ENCODE measurements around the gene EMX2. TPM values are rescaled to one million over a fixed set of nuclear protein-coding genes. Genes with fewer than 3 reads are reported as not detected.

The EMX2 gene
- total RNA-seq, 4 donors from 2014 or later: 2.7 to 7.0 (median 4.7) TPM

DNA sequence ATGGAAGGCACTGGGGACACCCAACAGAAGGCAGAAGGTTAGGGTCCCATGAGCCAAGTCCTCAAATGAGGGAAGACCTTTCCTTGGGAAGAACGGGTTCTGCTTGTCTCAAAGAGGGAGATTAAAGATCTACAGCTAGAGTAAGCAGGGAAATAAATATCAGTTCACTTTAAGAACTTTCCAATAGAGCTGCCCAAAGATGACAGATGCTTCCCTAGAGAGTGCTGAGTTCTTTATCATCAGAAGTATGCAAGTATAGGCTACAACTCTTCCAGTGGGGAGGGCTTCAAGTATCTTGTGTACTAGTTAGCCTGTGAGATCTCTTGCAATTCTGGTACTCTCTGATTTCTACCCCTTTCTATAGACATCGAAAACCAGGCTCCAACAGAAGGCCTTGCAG lies 39.4 kb downstream of the EMX2 start:
- TF ChIP-seq, protein P1, sequence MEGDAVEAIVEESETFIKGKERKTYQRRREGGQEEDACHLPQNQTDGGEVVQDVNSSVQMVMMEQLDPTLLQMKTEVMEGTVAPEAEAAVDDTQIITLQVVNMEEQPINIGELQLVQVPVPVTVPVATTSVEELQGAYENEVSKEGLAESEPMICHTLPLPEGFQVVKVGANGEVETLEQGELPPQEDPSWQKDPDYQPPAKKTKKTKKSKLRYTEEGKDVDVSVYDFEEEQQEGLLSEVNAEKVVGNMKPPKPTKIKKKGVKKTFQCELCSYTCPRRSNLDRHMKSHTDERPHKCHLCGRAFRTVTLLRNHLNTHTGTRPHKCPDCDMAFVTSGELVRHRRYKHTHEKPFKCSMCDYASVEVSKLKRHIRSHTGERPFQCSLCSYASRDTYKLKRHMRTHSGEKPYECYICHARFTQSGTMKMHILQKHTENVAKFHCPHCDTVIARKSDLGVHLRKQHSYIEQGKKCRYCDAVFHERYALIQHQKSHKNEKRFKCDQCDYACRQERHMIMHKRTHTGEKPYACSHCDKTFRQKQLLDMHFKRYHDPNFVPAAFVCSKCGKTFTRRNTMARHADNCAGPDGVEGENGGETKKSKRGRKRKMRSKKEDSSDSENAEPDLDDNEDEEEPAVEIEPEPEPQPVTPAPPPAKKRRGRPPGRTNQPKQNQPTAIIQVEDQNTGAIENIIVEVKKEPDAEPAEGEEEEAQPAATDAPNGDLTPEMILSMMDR (IDR thresholded peaks at IDR 0.05; ENCODE audit: low read depth): no peak

DNA sequence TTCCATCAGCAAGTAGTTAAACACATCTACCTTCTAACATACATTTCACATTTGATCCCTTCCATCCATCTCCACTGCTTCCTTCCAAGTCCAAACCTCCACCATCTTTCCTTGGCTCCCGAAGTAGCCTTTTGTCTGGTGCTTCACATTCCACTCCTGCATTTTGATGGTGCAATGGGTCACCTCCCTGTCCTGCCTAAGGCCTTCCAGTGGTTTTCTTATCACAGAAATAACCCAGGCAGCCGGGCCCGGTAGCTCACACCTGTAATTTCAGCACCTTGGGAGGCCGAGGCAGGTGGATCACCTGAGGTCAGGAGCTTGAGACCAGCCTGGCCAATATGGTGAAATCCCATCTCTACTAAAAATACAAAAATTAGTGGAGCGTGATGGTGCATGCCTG lies 44.5 kb downstream of the EMX2 start:
- TF ChIP-seq, protein P1 (IDR thresholded peaks at IDR 0.05; ENCODE audit: low read depth): no peak

DNA sequence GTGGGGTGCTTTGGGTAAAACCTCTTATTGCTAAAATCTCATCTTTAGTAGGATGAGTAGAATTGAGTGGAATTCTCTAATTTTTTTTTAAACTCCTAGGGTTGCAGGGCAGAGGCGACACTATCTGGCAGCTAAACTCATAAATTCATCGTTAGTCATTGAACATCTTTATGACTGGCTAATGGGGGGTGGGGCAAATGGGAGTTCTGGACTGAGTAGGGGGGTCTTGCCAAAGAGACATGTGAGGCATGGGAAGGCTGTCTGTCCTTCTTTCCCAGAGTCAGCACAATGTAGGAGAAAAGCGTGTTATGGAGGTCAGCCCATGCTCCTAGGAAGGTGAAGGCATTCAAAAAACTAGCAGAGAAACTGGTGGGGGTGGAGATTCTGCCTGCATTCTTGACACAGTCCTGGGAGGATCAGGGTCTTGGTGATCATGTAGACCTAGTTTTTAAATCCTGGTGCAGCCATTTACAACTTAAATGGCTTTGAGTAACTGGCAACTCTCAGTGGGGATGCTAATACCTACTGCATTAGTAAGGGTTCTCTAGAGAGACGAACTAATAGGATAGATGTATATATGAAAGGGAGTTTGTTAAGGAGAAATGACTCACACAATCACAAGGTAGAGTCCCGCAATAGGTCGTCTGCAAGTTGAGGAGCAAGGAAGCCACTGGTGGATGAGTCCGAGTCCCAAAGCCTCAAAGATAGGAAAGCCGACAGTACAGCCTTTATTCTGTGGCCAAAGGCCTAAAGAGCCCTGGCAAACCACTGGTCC lies 47.7 kb downstream of the EMX2 start:
- TF ChIP-seq, protein P1 (IDR thresholded peaks at IDR 0.05; ENCODE audit: low read depth): no peak

DNA sequence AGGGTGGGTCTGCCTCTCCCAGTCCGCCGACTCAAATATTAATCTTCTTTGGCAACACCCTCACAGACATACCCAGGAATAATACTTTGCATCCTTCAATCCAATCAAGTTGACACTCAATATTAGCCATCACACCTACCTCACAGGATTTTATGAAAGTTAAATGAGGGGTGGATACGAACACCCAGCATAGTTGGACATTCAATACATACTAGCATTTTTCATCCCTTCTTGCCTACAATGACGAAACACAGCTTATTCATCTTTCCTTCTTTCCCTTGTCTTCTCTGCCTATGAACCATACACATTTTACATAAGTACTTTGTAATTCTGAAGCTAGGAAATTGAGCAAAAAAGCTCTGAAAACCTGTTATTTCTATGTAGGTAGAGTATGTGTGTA lies 48.5 kb downstream of the EMX2 start:
- TF ChIP-seq, protein P1 (IDR thresholded peaks at IDR 0.05; ENCODE audit: low read depth): no peak

DNA sequence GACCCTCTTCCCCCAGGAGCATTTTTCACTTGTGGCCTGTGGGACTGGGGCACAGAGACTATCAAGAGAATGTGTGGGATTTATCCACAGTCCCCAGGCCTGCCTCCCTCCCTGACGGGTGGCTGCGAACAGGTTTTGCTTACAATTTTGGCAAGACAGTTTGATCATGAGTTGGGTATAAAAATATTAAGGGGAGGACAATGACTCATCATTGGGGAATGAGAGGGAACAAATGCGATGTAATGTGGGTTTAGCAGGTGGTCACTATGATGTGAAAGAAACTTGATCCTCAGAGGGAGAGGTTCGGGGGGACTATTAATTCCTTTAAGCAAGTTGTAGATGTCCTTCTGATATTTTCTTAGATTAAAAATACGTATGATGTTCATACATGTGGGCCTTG lies 52.2 kb downstream of the EMX2 start:
- TF ChIP-seq, protein P1 (IDR thresholded peaks at IDR 0.05; ENCODE audit: low read depth): no peak

DNA sequence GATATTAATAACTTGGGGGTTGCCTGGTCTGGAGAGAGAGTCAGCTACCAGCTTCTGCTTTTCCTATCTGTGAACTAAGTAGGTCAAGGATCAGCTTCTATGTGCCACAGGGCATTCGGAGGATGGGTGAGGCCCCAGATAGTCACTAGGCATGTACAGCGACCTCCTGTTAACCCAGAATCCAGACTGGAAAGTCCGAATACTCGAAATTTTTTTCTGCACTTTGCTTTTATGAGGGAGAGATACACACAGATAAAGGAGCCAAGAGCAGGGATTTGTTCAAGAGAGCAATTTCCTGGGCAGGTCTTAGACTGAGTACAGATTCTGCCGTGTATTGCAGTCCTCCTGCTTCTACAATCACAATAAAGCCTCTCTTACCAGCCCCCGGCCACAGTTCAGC lies 54.2 kb downstream of the EMX2 start:
- TF ChIP-seq, protein P1 (IDR thresholded peaks at IDR 0.05; ENCODE audit: low read depth): no peak

DNA sequence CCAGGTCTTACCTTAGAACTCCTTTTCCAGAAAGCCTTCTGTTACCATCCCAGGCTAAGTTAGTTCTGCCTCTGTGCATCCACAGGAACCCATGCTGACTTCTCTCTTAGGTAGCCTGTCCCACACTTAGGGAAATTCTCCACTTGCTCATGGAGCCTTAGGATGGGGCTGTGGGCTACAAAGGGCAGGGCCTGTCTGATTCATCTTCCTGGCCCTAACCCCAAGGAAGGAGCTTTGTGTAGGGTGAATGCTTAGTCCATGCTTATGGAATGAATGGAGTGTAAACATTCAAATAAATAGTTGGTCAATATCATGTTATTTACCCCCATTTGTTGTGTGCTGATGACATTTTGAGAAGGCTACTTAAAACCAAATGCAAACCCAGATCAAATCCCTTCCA lies 54.7 kb downstream of the EMX2 start:
- TF ChIP-seq, protein P1 (IDR thresholded peaks at IDR 0.05; ENCODE audit: low read depth): no peak

Other genes starting within 250 kb of the EMX2 start
- gene PDZD8, start 167.3 kb upstream of the EMX2 start, total RNA-seq: 10 to 100 TPM; 28.6 to 54.3 (median 34.8) TPM

Data from subcutaneous adipose tissue (tissue), 4 donors.